K562 (cell line): Measurements from ENCODE around the gene PRKD2. TPM values are rescaled to one million over a fixed set of nuclear protein-coding genes. Genes with fewer than 3 reads are reported as not detected.
A peak's percentile ranks its signal among the peaks of the same experiment; 100 is the strongest.

ENCODE experiments used
- CTCF ChIP-seq, 3 experiments: IDR thresholded peaks in 2 of 3; conservative IDR thresholded peaks in 1 of 3; 2 replicates each; pipeline ENCODE4 v1.5.1; 2011 to 2012; ENCODE audit warnings: low read length in 3 of 3, mild to moderate bottlenecking in 3 of 3, control low read depth in 2 of 3, improper control_type of control experiment in 1 of 3, inconsistent platforms in 1 of 3, low read depth in 1 of 3, mixed read lengths in 1 of 3, moderate library complexity in 1 of 3; ENCODE audit not compliant: insufficient read depth in 2 of 3
- NR2F6 ChIP-seq: fragments of 450-650 bp; formaldehyde crosslinking; IDR thresholded peaks from 2 replicates; pipeline ENCODE4 v1.4.0; 2020; ENCODE audit warnings: mild to moderate bottlenecking
- ZNF655 ChIP-seq: fragments of 250-450 bp; sonication (Bioruptor Pico); IDR thresholded peaks from 2 replicates; pipeline ENCODE4 v1.5.0; 2021
- polyA plus RNA-seq, 8 experiments: library from polyadenylated mRNA; depleted of rRNA in 4 of 8; stranded (reverse) in 5 of 8; unstranded in 3 of 8; fragments of >200 nt; fragmentation: Nextera tagmentation in 2 of 8; fragmentation: Illumina TruSeq in 1 of 8; extraction: Ambion mirVana in 2 of 8; extraction: Trizol in 1 of 8; gene quantifications; 2 replicates each; pipeline versions ENCODE4 v1.2.1 to v1.2.3, GENCODE V29; 2011 to 2014; ENCODE audit warnings: inconsistent platforms in 1 of 8, missing spikeins in 1 of 8
- total RNA-seq, 7 experiments: library from RNA; depleted of rRNA in 6 of 7; stranded (reverse); fragments of >200 nt in 6 of 7; fragmentation: Illumina TruSeq in 2 of 7; extraction: Trizol in 2 of 7; gene quantifications; 2 replicates each; pipeline versions ENCODE4 v1.2.1 to v1.2.3, GENCODE V29; 2011 to 2021; ENCODE audit warnings: low replicate concordance in 1 of 7
- TF ChIP-seq, protein P1 (sequence below), 2 experiments: fragments of 450-650 bp; formaldehyde crosslinking in 1 of 2; IDR thresholded peaks; 2 replicates each; pipeline versions ENCODE4 v1.4.0 to v1.6.1; 2014 to 2020; ENCODE audit warnings: mild to moderate bottlenecking in 2 of 2, borderline replicate concordance in 1 of 2, low read depth in 1 of 2
- TF ChIP-seq, protein P2 (sequence below): fragments of 450-650 bp; formaldehyde crosslinking; IDR thresholded peaks from 2 replicates; pipeline ENCODE4 v1.4.0; 2020; ENCODE audit warnings: mild to moderate bottlenecking, moderate library complexity
- TF ChIP-seq, protein P3 (sequence below): sonication (generic); formaldehyde crosslinking; IDR thresholded peaks from 2 replicates; pipeline ENCODE4 v1.8.1; 2023; ENCODE audit warnings: mild to moderate bottlenecking, missing genetic modification reagents
- TF ChIP-seq, protein P4 (sequence below): sonication (generic); formaldehyde crosslinking; IDR thresholded peaks from 2 replicates; pipeline ENCODE4 v1.9.0; 2022; ENCODE audit warnings: mild to moderate bottlenecking, missing genetic modification reagents

PRKD2 gene
- total and polyA plus RNA-seq, 9 of the 15 experiments (the other 6 are each of a cell fraction or from before 2014, with no cell fraction given): 1.8 to 60.0 (median 15.0) TPM

DNA sequence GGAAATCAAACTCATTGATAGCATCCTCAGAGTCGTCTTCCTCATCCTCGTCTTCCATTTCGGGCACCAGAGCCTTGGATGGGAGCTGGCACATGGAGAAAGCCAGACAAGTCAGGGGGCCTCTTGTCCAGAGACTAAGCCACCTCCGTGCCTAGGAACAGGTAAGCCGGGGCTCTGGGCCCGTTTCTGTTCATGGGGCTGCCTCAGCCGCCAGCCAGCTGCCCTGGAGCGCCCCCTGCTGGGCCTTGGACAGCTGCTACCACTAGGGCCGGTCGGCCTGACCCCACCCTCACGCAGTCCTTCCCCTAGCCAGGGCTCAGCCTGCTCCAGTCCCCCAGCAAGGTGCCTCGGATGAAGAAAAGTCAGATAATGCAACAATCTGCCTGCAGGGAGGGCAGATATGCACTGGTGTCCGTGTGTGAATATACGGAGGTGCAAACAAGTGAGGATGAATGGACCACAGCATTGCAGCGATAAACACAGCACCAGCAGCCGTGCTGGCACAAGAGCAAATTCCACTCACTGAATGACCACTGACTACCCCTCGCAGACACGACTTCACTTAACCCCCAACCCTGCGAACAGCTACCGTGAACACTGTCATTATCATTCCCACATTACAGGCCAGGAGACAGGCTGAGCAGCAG is 11.9 kb upstream of the PRKD2 start (continued):
- TF ChIP-seq, protein P1, sequence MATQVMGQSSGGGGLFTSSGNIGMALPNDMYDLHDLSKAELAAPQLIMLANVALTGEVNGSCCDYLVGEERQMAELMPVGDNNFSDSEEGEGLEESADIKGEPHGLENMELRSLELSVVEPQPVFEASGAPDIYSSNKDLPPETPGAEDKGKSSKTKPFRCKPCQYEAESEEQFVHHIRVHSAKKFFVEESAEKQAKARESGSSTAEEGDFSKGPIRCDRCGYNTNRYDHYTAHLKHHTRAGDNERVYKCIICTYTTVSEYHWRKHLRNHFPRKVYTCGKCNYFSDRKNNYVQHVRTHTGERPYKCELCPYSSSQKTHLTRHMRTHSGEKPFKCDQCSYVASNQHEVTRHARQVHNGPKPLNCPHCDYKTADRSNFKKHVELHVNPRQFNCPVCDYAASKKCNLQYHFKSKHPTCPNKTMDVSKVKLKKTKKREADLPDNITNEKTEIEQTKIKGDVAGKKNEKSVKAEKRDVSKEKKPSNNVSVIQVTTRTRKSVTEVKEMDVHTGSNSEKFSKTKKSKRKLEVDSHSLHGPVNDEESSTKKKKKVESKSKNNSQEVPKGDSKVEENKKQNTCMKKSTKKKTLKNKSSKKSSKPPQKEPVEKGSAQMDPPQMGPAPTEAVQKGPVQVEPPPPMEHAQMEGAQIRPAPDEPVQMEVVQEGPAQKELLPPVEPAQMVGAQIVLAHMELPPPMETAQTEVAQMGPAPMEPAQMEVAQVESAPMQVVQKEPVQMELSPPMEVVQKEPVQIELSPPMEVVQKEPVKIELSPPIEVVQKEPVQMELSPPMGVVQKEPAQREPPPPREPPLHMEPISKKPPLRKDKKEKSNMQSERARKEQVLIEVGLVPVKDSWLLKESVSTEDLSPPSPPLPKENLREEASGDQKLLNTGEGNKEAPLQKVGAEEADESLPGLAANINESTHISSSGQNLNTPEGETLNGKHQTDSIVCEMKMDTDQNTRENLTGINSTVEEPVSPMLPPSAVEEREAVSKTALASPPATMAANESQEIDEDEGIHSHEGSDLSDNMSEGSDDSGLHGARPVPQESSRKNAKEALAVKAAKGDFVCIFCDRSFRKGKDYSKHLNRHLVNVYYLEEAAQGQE (IDR thresholded peaks at IDR 0.05; ENCODE audit: borderline replicate concordance): peak; percentile 66; the same call in 1 of the 2 replicates
- TF ChIP-seq, protein P1 (CRISPR knock-in tag; IDR thresholded peaks at IDR 0.05; ENCODE audit: low read depth): no peak
- TF ChIP-seq ZNF655 (CRISPR knock-in tag) (no peak), NR2F6 (CRISPR knock-in tag) (no peak), CTCF (IDR thresholded peaks at IDR 0.05 in 2 of 3, conservative IDR thresholded peaks at IDR 0.05 in 1 of 3; ENCODE audit: insufficient read depth in 2 of 3, low read depth in 1 of 3, low read length in 3 of 3) (peak; percentile 88 to 93 (median 93))
- TF ChIP-seq, protein P2, sequence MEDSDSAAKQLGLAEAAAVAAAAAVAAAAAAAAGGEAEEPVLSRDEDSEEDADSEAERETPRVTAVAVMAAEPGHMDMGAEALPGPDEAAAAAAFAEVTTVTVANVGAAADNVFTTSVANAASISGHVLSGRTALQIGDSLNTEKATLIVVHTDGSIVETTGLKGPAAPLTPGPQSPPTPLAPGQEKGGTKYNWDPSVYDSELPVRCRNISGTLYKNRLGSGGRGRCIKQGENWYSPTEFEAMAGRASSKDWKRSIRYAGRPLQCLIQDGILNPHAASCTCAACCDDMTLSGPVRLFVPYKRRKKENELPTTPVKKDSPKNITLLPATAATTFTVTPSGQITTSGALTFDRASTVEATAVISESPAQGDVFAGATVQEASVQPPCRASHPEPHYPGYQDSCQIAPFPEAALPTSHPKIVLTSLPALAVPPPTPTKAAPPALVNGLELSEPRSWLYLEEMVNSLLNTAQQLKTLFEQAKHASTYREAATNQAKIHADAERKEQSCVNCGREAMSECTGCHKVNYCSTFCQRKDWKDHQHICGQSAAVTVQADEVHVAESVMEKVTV: 0 out of 2 replicates have a peak, but pooled peaks have one; percentile 47
- TF ChIP-seq, protein P3, sequence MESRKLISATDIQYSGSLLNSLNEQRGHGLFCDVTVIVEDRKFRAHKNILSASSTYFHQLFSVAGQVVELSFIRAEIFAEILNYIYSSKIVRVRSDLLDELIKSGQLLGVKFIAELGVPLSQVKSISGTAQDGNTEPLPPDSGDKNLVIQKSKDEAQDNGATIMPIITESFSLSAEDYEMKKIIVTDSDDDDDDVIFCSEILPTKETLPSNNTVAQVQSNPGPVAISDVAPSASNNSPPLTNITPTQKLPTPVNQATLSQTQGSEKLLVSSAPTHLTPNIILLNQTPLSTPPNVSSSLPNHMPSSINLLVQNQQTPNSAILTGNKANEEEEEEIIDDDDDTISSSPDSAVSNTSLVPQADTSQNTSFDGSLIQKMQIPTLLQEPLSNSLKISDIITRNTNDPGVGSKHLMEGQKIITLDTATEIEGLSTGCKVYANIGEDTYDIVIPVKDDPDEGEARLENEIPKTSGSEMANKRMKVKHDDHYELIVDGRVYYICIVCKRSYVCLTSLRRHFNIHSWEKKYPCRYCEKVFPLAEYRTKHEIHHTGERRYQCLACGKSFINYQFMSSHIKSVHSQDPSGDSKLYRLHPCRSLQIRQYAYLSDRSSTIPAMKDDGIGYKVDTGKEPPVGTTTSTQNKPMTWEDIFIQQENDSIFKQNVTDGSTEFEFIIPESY (CRISPR knock-in tag): 0 out of 2 replicates have a peak, but pooled peaks have one; percentile 53
- TF ChIP-seq, protein P4, sequence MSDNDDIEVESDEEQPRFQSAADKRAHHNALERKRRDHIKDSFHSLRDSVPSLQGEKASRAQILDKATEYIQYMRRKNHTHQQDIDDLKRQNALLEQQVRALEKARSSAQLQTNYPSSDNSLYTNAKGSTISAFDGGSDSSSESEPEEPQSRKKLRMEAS (CRISPR knock-in tag): 0 out of 2 replicates have a peak, but pooled peaks have one; percentile 17
